GM04504 (cell line): ENCODE data around the gene CDC6.
A peak's percentile ranks its signal among the peaks of the same experiment; 100 is the strongest.

Experiments used
- DNase-seq: peaks from one replicate; pipeline ENCODE4 v3.0.0-alpha.2; 2012; ENCODE audit warnings: low read depth

The CDC6 gene

DNA sequence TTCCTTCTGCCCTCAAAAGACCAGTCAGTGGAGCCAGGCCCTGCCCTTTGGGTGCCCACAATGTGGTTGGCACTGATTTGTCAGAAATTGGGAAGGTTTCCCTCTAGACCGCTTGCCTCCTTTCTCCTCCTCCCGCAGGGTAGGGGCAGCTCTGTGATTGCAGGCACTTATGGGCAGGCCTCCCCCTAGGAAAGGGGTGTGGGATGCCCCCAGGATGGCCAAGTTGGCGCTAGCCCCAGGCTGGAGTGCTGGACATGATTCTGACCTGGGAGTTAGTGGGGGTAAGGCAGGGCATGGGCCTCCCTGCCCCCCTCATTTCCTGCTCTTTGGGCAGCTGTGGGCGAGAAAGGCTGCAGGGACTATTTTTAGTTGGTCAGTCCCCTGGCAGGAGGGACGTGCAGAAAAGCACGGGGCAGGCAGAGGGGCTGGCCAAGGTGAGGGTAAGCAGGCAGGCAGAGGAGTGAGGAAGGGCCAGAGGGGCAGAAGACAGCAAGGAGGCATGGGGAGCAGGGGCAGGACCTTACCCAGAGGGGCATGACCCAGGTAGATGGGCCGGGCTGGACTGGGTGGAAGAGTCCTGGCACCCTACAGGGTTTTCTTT is 24.6 kb downstream of the CDC6 start:
- no peak for DNase-seq

DNA sequence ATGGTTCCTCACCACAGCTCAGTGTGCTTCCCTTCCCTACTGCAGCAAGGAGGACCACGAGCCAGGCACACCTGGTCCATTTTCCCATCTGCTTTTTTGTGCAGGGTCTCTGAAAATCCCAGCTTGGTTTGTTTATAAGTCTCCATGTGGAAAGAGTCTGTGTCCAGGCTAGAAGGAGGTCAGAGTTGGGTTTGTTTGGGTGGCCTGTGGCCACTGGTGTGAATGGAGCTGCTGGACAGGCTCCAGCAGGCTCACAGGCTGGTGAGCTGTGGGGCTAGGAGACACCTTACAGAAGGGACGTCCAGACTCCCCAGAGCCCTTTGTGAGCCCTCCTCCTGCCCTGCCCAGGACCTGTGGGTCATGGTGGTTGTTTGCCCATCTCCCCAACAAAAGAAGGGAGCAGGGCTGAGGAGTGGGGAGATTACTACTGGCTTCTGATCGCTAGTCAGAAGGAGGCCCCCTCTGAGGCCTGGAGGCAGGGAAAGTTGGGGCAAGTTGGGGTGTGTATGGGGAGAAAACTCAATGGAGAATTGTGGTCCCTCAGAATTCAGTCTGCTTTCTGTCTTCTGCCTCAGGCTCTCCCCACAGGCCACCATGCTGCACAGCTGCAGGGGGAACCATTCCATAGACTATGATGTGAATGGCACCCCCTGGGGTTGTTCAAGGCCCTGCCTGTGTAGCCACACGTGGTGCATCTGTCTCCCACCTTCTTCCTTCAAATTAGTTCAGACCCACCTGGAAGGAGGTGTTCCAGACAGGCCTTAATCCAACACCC is 25.4 kb downstream of the CDC6 start:
- no peak for DNase-seq

DNA sequence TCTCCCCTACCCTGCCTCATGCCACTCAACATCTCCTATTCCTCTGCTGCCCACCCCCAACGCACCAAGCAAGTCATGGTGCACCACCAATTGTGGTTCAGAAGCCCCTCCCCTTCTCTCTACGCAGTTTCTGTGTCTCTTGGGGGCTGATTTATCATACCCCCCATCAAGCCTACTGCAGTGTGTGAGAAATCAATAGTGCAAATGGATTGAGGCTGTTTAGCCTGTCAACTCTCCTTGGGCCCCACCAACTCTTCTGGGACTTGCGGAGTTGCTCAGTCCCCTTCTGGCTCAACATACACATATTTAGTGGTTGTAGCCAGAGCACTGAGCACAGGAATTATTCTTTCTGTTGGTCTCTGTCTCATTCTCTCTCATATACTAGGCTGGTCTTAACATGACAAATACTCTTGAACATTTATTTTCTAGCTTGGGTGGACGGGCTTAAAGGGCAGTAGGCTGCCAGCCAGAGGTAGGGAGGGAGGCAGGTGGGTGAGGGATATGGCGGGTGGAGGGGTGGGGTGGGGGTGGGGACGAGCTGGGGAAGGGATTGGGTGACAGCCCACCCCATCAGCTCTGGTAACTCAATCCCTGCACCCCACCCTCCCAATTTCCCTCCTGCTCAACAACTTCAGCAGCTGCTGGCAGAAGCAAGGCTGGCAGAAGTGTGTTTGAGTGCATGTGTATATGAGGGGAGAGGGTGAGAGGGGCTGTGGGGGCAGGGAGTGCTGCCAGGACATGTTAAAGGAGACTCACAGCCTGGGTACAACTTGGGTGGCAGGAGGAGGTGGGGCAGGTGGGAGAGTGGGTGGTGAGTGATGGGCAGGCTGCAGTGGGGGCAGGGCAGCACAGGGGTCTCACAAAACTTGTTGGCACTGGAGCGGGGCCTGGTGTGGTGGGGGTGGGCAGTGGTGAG is 26.2 kb downstream of the CDC6 start:
- DNase-seq: no peak

DNA sequence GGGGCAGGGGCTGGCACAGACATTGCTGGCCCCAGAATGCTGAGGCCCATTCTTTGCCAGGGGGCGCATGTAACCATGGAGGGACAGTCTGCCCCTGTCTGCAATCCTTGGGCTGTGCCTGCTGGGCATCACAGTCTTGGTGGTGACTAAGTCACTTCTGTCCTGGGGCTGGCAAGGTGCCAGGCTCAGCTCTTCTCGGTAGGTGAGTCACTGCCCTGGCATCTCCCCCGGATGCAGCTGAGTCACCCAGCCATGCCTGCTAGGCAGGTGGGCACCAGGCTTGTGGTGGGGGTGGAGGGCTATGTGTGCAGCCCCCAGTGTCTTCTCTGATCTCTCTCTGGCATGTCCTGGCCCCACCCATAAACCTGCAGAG is 26.9 kb downstream of the CDC6 start:
- peak; percentile 81 for DNase-seq

DNA sequence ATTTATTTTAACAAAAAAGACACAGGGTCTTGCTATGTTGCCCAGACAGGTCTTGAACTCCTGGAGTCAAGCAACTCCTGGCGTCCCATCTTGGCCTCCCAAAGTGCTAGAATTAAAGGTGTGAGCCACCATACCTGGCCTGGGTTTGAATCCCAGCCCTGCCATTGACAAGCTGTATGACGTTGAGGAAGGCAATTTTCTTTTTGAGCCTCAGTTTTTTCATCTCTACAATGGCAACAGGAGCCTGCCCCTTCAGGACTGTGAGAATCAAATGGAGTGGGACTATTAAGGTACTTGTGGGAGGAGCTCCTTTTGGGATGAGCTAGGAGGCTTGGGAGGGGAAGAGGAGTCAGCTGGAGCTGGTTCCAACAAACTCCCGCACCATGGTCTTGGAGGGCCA is 27.5 kb downstream of the CDC6 start:
- DNase-seq: no peak

DNA sequence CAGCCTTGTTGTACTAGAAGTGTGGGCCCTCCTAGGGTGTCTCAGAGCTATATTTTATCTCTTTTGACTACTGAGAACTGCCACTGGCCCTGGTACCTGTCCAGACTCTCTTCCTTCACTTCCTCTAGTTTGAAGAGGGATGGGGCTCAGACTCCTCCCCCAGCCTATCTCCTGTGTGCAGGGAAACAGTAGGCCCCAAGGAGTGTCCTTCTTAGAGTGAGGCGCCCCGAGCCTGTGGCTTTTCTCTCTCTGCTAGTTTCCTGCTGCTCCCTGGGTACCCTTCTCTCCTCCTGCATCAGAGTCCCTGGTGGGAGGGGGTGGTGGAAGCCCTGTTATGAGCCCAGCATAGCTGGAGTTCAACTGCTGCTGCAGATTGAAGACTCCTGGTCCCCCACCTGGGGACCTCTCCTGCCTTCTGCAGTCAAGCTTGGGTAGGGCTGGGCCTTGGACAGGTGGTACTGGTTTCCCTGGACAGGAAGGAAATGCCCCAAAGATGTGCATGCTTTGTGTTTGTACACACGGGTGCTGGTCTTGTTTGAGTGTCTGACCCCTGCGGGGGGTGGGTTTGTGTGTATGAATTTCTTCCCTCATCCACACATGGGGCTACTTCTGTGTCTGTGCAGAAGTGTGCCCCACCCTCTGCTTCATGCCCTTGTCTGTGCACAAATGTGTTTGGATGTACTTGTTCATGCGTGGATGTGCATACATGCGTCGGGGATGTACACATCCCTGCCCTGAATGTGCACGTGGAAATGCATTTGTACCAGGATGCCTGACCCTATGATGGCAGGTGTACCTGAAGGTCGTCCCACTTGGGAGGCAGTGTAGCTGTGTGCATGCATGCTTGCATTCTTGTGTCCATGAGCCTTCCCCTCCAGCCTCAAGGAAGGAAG is 28.2 kb downstream of the CDC6 start:
- no peak for DNase-seq

DNA sequence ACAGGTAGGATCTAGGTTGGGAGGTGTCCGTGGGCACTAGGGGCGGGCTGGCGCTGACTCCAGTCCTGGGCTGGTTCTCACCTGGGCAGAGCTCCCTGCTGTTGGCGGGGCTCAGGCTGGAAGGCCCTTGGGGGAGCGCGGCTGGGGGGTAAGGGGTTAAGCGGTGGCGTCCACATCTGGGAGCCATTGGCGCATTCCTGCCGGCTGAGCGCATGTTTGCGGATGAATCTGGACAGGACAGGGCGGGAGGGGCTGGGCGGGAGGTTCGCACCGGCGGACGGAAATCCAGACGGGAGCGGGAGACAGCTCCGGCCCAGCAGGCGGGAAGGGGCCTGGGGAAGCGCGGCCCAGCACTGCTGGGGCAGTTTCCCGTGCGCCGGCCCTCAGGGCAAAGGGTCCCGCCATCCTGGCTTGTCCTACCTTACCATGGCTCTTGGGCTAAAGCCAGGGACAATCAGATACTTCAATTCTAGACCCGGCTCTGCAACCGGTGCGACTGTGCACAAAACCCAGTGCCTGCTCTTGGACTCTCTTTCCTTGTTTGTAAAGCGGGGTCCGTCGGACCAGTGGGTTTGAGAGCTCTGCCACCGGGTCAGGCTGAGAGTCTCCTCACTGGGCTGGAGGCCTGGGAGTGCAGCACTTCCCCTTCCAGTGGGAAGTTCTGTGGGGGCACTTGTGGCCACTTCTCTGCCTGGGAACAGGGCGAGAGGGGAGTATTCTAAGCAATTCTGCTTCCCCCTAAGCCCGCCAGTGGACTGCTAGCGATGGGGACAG is 29.1 kb downstream of the CDC6 start:
- peak; percentile 69 for DNase-seq

DNA sequence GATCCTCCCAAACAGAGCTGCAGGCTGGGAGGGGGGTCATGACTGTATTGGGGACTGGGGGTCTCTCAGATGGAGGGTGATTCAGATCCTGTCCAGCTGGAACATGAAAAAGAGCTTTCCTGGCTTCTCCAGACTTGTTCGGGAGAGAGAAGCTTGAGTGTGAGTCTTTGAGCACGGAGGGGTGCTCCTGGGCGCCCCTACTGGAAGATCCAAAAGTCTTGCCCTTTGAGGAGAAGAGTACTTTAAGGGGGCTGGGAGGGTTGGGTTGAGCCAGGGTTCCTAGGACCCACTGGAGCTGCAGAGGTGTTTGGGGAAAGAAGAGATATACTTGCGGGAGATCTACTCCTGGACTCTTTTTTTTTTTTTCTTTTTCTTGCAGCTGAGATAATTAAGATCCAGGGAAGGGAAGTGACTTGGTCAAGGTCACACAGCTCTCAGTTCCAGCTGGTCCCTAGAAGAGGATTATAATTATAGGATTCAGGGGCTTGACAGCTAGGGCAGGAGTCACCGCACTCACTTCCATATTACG is 29.7 kb downstream of the CDC6 start:
- DNase-seq: no peak

DNA sequence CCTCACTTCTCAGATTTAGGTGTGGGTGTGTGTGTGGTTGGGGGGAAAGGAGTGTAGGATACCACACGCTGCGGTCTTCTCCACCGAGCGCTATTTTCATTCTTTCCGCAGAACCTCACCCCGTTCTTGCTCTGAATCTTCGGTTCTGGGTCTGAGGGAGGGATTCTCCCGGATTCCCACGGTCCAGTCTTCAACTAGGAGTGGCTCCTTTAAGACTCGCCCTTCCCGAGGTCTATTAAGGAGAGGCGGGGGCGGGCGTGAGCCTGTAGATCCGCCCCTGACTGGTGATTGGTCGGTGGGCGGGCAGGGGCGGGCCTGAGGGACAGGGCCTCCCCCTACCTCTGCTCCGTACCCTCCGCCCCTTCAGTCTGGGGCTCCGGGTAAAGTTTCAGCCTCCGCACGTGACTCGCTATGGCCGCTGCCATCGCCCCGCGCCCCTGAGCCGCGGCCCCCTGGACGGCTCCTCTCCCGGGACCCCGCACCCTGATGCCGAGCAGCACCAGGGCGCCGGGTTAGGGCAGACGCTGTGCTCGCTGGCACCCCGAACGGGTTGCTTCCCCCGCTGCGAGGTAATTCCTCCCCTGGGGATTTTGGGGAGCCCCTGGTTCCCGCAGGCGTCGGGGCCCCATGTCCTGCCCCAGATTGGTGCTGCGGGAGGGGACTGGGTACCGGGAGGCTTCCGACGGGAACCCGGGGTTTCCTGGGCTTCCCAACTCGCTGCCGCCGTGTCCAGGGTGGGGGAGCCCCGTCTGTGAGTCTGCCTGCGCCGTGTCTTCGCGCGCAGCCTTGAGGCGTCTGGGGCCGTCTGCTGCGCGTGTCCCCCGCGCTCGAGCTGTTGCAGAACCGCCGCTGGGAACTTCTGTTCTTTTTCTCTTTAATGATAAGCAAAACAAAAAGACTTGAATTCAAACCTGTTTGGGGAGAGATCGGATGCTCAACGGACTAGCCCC is 30.5 kb downstream of the CDC6 start:
- DNase-seq: peak; percentile 94

DNA sequence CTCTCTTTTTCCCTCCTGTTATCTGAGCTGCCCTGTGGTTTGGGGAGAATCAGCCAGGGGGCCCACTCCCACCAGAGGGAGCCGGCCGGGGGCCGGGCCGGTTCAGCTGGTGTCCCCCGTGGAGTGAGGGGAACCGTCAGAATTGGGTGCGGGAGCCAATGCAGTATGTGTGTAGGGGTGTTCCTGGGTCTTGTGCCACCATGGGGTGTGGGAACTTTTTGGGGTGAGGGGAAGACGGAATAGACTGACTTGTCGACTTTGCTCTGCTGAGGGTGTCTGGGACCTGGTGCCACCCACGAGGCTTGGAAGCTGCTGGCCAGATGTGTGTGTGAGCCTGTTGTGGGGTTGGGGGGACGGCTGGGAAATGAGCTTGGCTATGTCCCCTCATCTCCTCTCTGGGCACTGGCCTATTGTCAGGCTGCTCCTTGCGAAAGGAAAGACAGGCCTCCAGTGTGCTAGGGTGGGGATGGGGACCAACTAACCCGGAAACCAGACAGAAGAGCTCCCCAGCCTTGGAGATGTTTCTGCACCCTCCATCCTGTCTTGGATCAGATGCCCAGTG is 31.2 kb downstream of the CDC6 start:
- DNase-seq: no peak

DNA sequence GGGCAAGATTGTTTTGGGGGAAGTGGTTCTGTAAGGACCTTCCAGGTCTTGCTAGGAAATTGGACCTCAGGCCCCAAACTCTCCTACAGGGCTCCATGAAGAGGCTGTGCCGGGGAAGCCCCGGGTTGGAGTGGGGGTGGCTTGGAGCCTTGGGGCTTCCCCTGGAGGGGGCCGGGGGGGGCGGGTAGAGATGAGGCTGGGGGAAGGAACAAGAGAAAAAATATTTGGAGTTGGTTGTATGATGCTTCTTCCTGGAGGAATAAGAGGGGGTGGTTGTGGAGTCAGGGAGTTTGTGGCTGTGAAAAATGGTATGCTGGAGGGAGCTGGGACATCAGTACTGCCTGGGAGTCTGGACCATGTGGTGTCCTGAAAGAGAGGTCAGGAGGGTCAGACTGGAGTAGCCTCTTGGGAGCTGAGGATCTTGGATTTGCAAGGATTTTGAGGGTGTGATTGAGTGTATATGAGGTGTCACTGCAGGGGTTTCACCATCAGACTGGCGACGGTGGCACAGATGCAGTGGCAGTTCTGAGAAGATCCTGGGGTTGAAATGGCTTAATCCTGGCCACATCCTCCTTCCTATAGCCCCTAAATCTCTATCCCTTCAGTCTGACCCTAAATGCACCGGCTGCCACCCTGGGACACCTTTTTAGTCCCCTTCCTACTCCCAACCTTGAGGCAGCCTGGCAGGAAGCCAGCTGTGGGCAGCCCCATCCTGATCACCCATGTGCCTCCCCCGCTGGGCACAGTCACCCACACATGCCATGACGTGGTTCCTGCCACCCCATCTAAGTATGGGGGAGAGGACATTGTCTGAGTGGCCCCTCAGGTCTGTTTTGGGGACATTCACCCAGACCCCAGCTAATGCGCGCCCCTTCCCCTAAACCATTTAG is 32.2 kb downstream of the CDC6 start:
- no peak for DNase-seq

DNA sequence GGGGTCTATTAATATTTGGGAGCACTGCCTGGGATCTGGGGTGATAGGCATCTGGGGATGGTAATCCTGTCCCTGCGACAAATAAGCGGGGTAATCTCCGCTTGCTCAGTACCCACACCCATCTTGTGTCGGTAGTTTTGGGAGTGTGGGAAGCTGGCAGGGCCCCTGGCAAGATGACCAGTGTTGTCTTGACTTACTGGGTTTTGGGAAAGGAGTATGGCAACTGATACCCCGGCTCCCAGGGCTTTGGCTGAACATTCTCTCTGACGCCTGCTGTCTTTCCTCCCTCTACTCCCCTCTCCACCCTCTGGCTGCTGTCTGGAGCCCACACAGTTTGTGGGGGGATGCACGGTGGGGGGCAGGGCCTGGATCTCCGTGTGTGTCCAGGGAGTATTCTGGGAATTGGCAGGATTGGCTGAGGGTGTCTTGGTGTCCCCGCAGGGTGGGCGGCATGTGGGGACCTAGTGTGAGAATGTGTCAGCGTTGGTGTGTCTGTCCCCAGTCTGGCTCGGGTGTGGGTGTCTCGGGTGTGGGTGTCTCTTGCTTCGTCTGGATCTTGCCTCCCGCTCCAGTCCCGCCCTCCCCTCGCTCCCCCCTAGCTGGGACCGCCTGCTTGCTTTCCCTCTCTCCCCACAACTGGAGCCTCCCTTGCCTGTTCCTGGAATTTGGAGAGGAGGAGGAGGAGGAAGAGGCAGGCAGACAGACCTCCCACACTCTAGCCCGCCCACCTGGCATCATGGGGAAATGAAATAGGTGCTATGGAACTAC is 33.3 kb downstream of the CDC6 start:
- no peak for DNase-seq

DNA sequence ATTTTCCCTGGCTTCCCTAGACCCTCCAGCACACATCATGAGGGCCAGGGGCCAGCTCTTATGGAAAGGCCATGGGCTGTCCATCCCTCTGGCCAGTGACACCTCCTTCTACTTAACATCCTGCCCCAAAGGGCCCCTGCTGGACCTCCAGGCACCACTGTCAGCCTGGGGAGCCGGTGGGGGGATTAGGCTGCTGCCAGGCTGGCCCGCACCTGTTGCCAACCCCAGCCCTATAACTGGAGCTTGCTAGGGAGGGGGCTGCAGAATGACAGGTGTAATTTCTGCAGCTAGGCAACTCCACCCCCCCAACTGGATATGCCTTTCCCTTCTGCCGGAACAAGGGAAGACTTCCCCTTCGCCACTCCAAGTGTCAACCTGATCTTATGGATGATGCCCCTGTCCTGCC is 33.8 kb downstream of the CDC6 start:
- no peak for DNase-seq

DNA sequence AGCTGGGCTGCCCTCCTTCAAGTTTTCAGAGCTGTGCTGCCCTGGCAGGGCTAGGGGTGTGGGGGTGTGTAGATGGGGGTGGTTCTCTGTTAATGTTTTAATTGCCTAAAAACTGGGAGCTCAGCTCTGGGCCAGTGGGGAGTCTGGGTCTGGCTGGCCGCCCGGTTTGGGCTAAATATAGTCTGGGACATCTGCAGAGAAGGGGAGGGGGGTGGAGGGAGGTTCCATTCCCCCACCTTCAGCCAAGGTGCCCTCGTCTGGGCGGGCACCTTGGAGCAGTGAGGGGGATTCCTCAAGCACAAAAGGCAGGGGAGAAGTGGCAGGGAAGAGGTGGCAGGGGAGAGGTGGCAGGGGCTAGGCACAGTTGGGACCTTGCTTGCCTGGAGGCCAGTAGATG is 34.3 kb downstream of the CDC6 start:
- DNase-seq: no peak

DNA sequence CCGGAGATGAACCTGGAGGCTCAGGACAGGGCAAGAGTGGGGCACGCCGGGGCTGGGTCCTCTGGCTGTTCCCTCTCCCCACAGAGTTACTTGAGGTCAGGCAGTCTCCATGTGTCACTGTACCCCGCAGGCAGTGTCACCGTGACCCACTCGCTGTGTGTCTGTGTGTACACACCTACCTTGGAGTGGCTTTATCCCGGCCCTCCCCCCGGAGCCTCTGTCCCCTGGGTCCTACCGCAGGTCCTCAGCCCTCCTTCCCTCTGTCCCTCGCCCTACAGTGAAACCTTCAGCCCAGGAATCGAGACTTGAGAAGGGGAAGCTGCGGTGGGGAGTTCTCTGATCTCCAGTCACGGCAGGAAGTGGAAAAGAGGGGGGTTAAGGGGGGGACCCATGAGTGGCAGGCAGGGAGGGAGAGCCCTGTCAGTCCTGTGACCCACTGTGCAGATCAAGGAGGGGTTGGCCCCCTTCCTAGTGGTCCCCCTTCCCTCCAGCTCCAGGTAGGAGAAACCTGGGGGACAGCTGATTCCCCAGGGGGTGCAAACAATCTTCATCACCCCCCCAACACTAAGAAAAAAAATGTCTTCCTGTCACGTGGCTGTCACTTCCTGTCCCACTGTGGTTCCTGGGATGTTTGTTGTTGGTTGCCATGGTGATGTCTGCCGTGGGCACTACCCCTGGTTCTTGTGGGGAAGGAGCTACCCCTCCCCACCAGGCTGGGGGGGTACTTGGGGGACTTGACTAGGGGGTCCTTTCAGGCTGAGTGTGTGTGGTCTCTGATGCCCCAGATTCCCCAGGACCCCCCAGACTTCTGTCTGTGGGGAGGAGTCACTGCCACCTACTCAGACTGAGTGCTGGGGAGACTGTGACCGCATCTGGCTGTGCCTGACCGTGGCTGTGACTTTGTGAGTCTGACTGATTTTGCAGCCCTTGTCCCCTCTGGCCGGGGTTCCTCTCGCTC is 35.0 kb downstream of the CDC6 start:
- peak; percentile 78 for DNase-seq
